Fibroblast of the conjunctiva (primary cell): Measurements from ENCODE around the gene CITED2.

Source experiments
- DNase-seq: peaks from one replicate; pipeline ENCODE4 v3.0.0-alpha.2; 2010; ENCODE audit warnings: low read depth

The CITED2 gene

DNA sequence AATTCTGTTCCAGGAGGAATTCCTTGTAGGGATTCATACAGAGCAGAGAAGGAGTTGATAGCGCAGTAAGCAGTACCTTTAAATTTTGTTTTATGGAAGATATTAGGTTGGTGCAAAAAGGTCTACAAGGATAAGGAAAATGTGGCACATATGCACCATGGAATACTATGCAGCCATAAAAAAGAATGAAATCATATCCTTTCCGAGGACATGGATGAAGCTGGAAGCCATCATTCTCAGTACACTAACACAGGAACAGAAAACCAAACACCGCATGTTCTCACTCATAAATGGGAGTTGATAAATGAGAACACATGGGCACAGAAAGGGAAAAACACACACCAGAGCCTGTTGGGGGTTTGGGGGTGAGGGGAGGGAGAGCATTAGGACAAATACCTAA, 45.2 kb downstream of the CITED2 start:
- no peak for DNase-seq

DNA sequence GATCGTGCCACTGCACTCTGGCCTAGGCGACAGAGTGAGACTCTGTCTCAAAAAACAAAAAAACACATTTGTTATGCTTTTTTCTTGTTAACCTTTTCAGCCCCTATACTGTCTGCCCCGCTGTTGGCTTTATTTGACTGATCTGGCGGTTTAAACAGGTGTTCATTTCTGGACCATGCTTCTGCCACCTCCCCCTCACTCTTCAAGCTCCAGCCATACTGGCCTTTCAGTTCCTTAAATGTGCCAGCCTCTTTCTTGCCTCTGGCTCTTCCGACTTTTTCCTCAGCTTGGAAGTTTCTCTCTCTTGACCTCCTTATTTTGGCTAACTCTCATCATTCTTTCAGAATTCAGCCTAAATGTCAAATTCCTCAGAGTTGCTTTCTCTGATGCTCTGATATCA, 47.4 kb downstream of the CITED2 start:
- DNase-seq = no peak

DNA sequence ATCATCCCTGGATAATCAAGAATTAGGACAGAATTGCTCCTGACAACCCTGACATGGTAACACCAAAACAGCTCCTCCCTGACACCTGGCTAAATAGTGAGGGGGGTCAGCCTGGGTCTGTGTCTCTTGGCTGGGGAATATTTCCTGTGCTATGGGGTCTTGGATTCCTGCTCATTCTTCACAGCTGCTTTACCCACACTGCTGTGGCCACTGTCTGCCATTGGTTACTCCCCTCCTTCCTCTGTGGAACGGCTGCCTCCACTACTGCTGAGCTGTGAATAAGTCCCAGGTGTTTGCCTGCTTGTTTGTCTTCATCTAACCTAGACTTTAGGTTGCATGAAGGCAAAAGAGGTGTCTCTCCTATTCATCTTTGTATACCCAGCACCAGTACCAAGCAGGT, 48.8 kb downstream of the CITED2 start:
- DNase-seq = no peak

DNA sequence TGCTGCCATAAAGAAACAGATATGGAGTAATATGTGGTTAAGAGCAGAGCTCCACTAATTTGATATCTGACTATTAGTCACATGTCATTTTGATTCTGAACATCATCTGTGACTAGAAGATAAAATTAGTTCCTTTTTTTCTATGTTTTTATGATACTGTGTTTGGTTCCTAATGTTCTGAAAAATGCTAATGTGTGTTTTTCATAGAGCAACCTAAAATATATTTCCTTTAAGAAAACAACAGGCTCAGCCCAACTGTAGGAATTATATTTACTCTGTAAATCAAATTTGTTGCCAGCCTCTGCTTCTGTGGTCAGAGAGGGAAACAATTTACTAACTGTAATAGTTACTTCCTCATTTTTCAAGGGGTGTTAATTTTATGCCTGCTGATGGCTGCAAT, 49.3 kb downstream of the CITED2 start:
- no peak for DNase-seq

DNA sequence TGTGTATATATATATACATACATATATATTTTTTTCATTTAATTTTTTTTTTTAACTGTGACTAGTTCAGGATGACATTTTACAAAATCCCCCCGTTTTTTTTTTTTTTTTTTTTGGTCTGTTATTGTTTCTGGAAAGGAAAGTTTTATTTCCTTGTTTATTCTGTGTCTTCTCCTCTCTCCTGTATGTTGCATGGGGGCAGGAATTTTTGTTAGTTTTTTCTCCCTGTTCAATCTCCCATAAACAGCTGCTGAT, 50.2 kb downstream of the CITED2 start:
- DNase-seq = no peak

DNA sequence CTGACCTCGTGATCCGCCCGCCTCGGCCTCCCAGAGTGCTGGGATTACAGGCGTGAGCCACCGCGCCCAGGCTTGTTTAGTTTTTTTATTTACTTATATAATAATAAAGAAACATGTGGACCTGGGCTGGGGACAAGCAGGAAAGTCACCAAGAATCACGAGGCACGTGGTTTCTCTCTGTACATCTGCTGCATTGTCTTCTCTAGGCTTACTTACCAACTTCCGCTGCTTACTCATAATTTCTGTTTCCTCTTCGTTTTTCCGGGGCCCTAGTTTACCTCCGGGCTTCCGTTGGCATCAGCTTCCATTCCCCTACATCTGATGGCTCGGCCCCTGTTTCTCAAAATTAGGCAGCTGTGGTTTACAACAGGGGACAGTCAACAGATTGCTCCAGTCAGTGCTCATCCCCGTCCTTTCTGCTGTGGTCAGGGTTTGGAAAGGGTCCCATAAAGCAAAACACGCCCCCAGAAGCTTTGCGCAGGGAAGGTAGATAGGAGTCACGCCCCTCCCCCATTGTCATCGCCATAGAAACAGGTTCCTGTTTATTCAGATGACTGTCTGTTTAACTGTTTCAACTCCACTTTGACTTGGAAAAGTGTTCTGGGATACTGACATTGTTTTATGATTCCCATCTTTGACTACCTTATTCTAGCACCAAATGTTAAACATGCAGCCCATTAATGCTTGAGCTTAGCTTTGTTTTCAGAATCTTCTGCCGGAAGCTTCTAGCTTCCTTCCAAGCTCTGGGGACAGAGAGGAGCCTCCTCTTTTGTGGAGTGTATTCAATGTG, 50.7 kb downstream of the CITED2 start:
- peak; percentile 47 for DNase-seq
